Activated B cell treated with CpG ODN at 0.5 μM for 24 hours (primary cell): ENCODE data around the gene PLA2R1. TPM values are rescaled to one million over a fixed set of nuclear protein-coding genes. Genes with fewer than 3 reads are reported as not detected.

Experiments used
- ATAC-seq: fragments of 200-7000 bp; cut with Tn5 transposase; one replicate; pipeline ENCODE4 v1.10.0; 2021; ENCODE audit warnings: low read depth, mild to moderate bottlenecking, moderate library complexity
- CTCF ChIA-PET: fragments of 350-600 bp; sonication (Branson Sonifier 250); formaldehyde crosslinking; loops from one replicate; lab custom pipeline; 2021; ENCODE audit warnings: antibody characterized with exemption; lab: Charles Lee
- POLR2A ChIA-PET: fragments of 350-600 bp; sonication (Branson Sonifier 250); formaldehyde crosslinking; loops from one replicate; lab custom pipeline; 2021; ENCODE audit warnings: antibody characterized with exemption; lab: Charles Lee
- DNase-seq: peaks from one replicate; pipeline ENCODE4 v3.0.0; 2022
- H3K27ac Mint-ChIP-seq: one replicate; pipeline ENCODE4 v1.8.0; 2020; ENCODE audit warnings: mixed read lengths
- H3K27me3 Mint-ChIP-seq: one replicate; pipeline ENCODE4 v1.8.0; 2021; ENCODE audit warnings: mixed read lengths
- H3K36me3 Mint-ChIP-seq: one replicate; pipeline ENCODE4 v1.8.0; 2021; ENCODE audit warnings: low read depth, mixed read lengths
- H3K4me1 Mint-ChIP-seq: one replicate; pipeline ENCODE4 v1.8.0; 2021; ENCODE audit warnings: mixed read lengths
- H3K4me3 Mint-ChIP-seq: one replicate; pipeline ENCODE4 v1.8.0; 2020; ENCODE audit warnings: mild to moderate bottlenecking, mixed read lengths
- H3K9me3 Mint-ChIP-seq: one replicate; pipeline ENCODE4 v1.8.0; 2020; ENCODE audit warnings: mixed read lengths
- intact Hi-C: fragments of 100-400 bp; cut with micrococcal nuclease; formaldehyde crosslinking; loops from one replicate; pipeline ENCODE4 v1.15.1; 2024
- total RNA-seq: library from RNA; stranded (reverse); gene quantifications from 2 replicates; pipeline ENCODE4 v1.2.3, GENCODE V29; 2022
- TF ChIP-seq, protein P1 (sequence below): fragments of 200-600 bp; IDR thresholded peaks from one replicate; pipeline ENCODE4 v1.8.0; 2022; ENCODE audit warnings: antibody characterized with exemption, mild to moderate bottlenecking

The PLA2R1 gene
- total RNA-seq, 1 donor from 2014 or later, result not detected

DNA sequence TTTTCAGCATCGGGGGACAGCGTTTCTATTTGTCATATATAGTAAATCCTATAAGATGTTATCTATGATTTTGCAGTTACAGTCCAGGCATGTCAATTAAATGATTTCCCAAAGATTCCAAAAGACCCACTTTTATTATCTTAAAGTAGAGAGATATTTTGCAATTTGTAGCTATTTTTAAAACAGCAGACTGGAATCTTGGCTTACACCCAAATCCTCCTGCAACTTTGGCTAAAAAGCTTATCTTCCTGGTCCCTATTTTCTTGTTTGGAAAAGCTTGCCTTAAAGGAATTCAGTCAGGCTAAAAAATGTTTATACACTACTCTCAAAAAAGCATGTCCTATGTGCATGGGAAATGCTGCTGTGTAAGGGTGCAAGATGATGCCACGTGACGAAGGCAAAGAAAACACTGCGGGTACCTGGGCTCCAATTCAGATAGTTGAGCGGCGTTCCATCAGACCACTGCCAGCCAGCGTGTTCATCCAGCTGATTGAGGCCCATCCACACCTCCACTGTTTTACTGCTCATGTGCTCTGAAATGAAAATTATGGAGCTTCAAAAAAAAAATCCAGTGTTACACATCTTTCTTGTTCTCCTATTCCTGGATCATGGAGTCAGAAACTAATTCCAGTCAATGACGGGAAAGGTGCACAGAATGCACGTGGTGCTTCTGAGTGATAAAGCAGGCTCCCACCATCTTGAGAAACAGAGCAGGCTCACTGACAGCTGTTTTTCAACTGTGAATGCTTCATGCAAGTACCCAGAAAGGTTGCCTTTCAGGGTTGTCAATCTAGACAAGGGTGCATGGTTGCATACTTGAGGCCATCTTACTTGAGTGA lies 33.8 kb downstream of the PLA2R1 start:
- H3K27ac Mint-ChIP-seq, result no peak overlapping the region
- intact Hi-C loops, result no loop called here
- no peaks in the 10 kb centered on the region for H3K36me3 Mint-ChIP-seq
- TF ChIP-seq, protein P1, sequence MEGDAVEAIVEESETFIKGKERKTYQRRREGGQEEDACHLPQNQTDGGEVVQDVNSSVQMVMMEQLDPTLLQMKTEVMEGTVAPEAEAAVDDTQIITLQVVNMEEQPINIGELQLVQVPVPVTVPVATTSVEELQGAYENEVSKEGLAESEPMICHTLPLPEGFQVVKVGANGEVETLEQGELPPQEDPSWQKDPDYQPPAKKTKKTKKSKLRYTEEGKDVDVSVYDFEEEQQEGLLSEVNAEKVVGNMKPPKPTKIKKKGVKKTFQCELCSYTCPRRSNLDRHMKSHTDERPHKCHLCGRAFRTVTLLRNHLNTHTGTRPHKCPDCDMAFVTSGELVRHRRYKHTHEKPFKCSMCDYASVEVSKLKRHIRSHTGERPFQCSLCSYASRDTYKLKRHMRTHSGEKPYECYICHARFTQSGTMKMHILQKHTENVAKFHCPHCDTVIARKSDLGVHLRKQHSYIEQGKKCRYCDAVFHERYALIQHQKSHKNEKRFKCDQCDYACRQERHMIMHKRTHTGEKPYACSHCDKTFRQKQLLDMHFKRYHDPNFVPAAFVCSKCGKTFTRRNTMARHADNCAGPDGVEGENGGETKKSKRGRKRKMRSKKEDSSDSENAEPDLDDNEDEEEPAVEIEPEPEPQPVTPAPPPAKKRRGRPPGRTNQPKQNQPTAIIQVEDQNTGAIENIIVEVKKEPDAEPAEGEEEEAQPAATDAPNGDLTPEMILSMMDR, result no peak
- no peak overlapping the region for H3K4me3 Mint-ChIP-seq
- DNase-seq (no peak), ATAC-seq (no peak)
- H3K9me3 Mint-ChIP-seq, result no peaks in the 10 kb centered on the region
- no peaks in the 10 kb centered on the region for H3K4me1 Mint-ChIP-seq
- H3K27me3 Mint-ChIP-seq, result peaks cover 10% of the 10 kb centered on the region
- ChIA-PET POLR2A (no interaction called here), CTCF (no interaction called here)

DNA sequence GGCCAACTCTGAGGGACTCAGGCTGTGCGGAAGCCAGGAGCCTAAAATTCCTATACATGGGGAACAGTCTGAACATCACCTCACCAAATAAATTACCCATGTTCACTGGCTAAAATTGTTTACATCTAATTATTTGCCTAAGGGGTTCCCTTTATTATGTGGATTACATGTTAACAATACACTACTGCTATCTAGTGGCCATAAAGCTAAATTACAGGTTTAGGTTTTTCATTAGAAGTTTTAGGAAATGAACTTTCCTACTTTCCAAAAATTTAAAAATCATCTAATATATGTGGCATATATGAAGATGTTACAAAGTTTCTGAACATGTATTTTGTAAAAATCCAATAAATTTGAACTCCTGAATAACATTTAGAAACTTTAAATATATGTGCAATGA lies 40.3 kb downstream of the PLA2R1 start:
- Mint-ChIP-seq H3K9me3 (peaks cover 10% of the 10 kb centered on the region), H3K27me3 (peaks cover 13% of the 10 kb centered on the region), H3K36me3 (no peaks in the 10 kb centered on the region), H3K4me1 (no peaks in the 10 kb centered on the region), H3K27ac (no peak overlapping the region), H3K4me3 (no peak overlapping the region)
- DNase-seq (no peak), ATAC-seq (no peak)
- intact Hi-C loops, result no loop called here
- CTCF ChIA-PET, result no interaction called here
- POLR2A ChIA-PET, result no interaction called here
- TF ChIP-seq, protein P1, result no peak

DNA sequence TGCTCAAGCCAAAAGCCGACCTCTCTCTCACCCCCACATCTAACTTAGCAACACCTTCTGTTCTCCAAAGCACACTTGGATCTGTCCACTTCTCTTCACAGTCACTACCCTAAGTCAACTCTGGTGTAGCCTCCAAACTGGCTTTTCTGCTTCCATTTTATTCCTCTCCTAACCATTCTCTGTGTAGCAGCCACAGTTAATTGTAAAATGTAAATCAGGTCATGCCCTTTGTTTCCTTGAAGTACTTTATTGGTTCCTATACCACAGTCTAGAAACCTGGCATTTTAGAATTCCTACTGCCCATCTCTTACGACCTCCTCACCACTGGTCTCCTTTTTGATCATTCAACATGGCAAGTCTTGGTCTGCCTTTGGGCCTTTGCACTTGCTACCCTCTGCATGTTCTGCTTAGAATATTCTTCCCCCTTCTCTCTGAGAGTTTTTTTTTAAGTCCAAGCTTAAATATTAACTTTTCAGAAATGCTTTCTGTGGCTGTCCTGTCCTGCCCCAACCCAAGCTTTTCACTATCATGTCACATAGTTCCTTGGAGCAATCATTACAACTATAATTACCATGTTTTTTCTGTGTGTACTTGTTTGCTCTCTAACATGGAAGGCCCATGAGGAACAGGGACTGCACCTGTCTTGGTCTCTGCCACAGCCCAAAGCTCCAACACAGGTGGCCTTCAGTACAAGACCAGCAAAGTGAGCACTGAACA lies 42.9 kb downstream of the PLA2R1 start:
- intact Hi-C loops, result no loop called here
- TF ChIP-seq, protein P1, result no peak
- Mint-ChIP-seq H3K27me3 (peaks cover 14% of the 10 kb centered on the region), H3K27ac (no peak overlapping the region), H3K9me3 (peaks cover 10% of the 10 kb centered on the region), H3K36me3 (no peaks in the 10 kb centered on the region), H3K4me1 (no peaks in the 10 kb centered on the region), H3K4me3 (no peak overlapping the region)
- CTCF ChIA-PET, result interaction anchor here (0.8 kb wide), 1 partner anchor 132 kb away, joined by 3 read pairs; no protein-coding TSS in a partner anchor
- no peak for DNase-seq
- ATAC-seq, result no peak
- POLR2A ChIA-PET, result interaction anchor here (0.8 kb wide), 1 partner anchor 1011 kb away, joined by 3 read pairs; no protein-coding TSS in a partner anchor

DNA sequence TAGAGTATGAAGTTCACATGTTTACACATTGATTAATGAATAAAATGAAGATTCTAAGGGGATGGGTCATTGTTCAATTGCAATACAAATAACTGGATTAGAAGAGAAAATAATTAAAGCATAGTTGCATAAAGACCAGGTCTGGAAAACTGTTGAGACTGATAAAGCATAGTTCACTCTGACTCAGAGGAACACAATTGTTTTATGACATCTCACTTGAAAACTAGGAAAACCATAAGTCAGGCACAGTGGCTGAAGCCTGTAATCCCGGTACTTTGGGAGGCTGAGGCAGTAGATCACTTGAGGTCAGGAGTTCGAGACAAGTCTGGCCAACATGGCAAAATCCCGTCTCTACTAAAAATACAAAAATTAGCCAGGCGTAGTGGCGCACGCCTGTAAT lies 46.7 kb downstream of the PLA2R1 start:
- peaks cover 11% of the 10 kb centered on the region for H3K27me3 Mint-ChIP-seq
- TF ChIP-seq, protein P1, result no peak
- intact Hi-C loops, result no loop called here
- ATAC-seq (no peak), DNase-seq (no peak)
- H3K4me3 Mint-ChIP-seq, result no peak overlapping the region
- ChIA-PET CTCF (no interaction called here), POLR2A (no interaction called here)
- no peak overlapping the region for H3K27ac Mint-ChIP-seq
- H3K4me1 Mint-ChIP-seq, result no peaks in the 10 kb centered on the region
- no peaks in the 10 kb centered on the region for H3K36me3 Mint-ChIP-seq
- H3K9me3 Mint-ChIP-seq, result no peaks in the 10 kb centered on the region

DNA sequence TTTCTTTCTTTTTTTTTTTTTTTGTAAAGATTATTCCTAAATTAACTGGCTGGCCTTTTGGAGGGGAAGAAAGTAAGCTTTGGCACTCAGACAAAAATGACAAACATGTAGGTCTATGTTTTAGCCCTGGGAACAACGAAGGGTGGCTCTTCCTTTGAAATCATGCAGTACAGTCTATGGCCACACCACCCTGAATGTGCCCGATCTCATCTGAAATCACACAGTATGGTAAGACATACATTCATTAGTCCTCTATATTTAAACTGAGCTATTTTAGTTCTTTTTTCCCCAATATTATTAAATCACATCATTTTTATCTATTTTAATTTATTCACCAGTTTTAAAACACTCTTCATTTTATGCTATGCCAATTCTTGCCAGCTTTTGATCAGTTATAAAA lies 48.2 kb downstream of the PLA2R1 start:
- Mint-ChIP-seq H3K27ac (no peak overlapping the region), H3K4me3 (no peak overlapping the region), H3K9me3 (peaks cover 2% of the 10 kb centered on the region), H3K4me1 (no peaks in the 10 kb centered on the region), H3K27me3 (peaks cover 12% of the 10 kb centered on the region), H3K36me3 (no peaks in the 10 kb centered on the region)
- TF ChIP-seq, protein P1, result no peak
- DNase-seq, result no peak
- ATAC-seq, result no peak
- ChIA-PET POLR2A (no interaction called here), CTCF (no interaction called here)
- intact Hi-C loops, result no loop called here
